Mucosa of stomach (tissue), 1 donor: ENCODE results near the gene PADI6.

Experiments
- H3K27me3 ChIP-seq: one replicate; pipeline ENCODE4 v1.7.0; 2013; ENCODE audit warnings: mild to moderate bottlenecking, low read length; ENCODE audit not compliant: control insufficient read depth, insufficient read depth
- H3K36me3 ChIP-seq: one replicate; pipeline ENCODE4 v1.7.0; 2013; ENCODE audit warnings: low read length; ENCODE audit not compliant: control insufficient read depth, insufficient read depth
- H3K4me1 ChIP-seq: one replicate; pipeline ENCODE4 v1.7.0; 2013; ENCODE audit warnings: mild to moderate bottlenecking, low read length; ENCODE audit not compliant: control insufficient read depth, insufficient read depth
- H3K4me3 ChIP-seq: one replicate; pipeline ENCODE4 v1.7.0; 2013; ENCODE audit warnings: low read length
- H3K9ac ChIP-seq: one replicate; pipeline ENCODE4 v1.7.0; 2013; ENCODE audit warnings: mild to moderate bottlenecking, low read length, moderate library complexity
- H3K9me3 ChIP-seq: one replicate; pipeline ENCODE4 v1.7.0; 2013; ENCODE audit warnings: mild to moderate bottlenecking, low read length, moderate library complexity; ENCODE audit not compliant: control insufficient read depth
- donor health status: Pancreatic carcinoma.

Gene PADI6

GRCh38 chr1:17427696-17428660, 56.0 kb downstream of the PADI6 start:
- H3K4me1 ChIP-seq, result peaks cover 11% of the 10 kb centered on the region
- peaks cover 12% of the 10 kb centered on the region for H3K36me3 ChIP-seq
- no peaks in the 10 kb centered on the region for H3K27me3 ChIP-seq
- no peaks in the 10 kb centered on the region for H3K9me3 ChIP-seq
- no peak overlapping the region for H3K4me3 ChIP-seq
- no peak overlapping the region for H3K9ac ChIP-seq

- no peak overlapping the region for H3K4me3 ChIP-seq
- no peaks in the 10 kb centered on the region for H3K9me3 ChIP-seq
- H3K4me1 ChIP-seq, result peaks cover 11% of the 10 kb centered on the region
- H3K9ac ChIP-seq, result no peak overlapping the region
- no peaks in the 10 kb centered on the region for H3K27me3 ChIP-seq
- peaks cover 5% of the 10 kb centered on the region for H3K36me3 ChIP-seq
Observed at GRCh38 chr1:17429183-17429582, 57.2 kb downstream of the PADI6 start.

GRCh38 chr1:17432412-17432811, 60.4 kb downstream of the PADI6 start:
- Histone ChIP-seq H3K4me1 (peaks cover 22% of the 10 kb centered on the region), H3K27me3 (no peaks in the 10 kb centered on the region), H3K9ac (no peak overlapping the region), H3K36me3 (no peaks in the 10 kb centered on the region), H3K9me3 (no peaks in the 10 kb centered on the region), H3K4me3 (no peak overlapping the region)

GRCh38 chr1:17433261-17433660, 61.3 kb downstream of the PADI6 start:
- no peaks in the 10 kb centered on the region for H3K27me3 ChIP-seq
- H3K36me3 ChIP-seq, result no peaks in the 10 kb centered on the region
- H3K9me3 ChIP-seq, result no peaks in the 10 kb centered on the region
- H3K4me1 ChIP-seq, result peaks cover 15% of the 10 kb centered on the region
- H3K4me3 ChIP-seq, result no peak overlapping the region
- no peak overlapping the region for H3K9ac ChIP-seq

GRCh38 chr1:17434016-17434415, 62.0 kb downstream of the PADI6 start:
- H3K4me1 ChIP-seq, result peaks cover 11% of the 10 kb centered on the region
- no peaks in the 10 kb centered on the region for H3K27me3 ChIP-seq
- H3K4me3 ChIP-seq, result no peak overlapping the region
- H3K36me3 ChIP-seq, result no peaks in the 10 kb centered on the region
- H3K9ac ChIP-seq, result no peak overlapping the region
- H3K9me3 ChIP-seq, result no peaks in the 10 kb centered on the region

GRCh38 chr1:17434601-17435000, 62.6 kb downstream of the PADI6 start:
- Histone ChIP-seq H3K27me3 (no peaks in the 10 kb centered on the region), H3K9me3 (no peaks in the 10 kb centered on the region), H3K4me1 (peaks cover 11% of the 10 kb centered on the region), H3K36me3 (no peaks in the 10 kb centered on the region), H3K9ac (no peak overlapping the region), H3K4me3 (no peak overlapping the region)

- Histone ChIP-seq H3K9ac (peak overlapping the region; percentile 52), H3K4me1 (peaks cover 28% of the 10 kb centered on the region), H3K9me3 (no peaks in the 10 kb centered on the region), H3K36me3 (no peaks in the 10 kb centered on the region), H3K4me3 (no peak overlapping the region), H3K27me3 (peaks cover 5% of the 10 kb centered on the region)
Observed at GRCh38 chr1:17436380-17437174, 64.6 kb downstream of the PADI6 start.

GRCh38 chr1:17437260-17437579, 65.2 kb downstream of the PADI6 start:
- H3K4me3 ChIP-seq, result no peak overlapping the region
- peaks cover 5% of the 10 kb centered on the region for H3K27me3 ChIP-seq
- no peaks in the 10 kb centered on the region for H3K36me3 ChIP-seq
- H3K9me3 ChIP-seq, result no peaks in the 10 kb centered on the region
- peak overlapping the region; percentile 52 for H3K9ac ChIP-seq
- H3K4me1 ChIP-seq, result peaks cover 32% of the 10 kb centered on the region

GRCh38 chr1:17437580-17438317, 65.8 kb downstream of the PADI6 start:
- Histone ChIP-seq H3K4me1 (peaks cover 32% of the 10 kb centered on the region), H3K36me3 (no peaks in the 10 kb centered on the region), H3K9ac (peak overlapping the region; percentile 85), H3K27me3 (peaks cover 5% of the 10 kb centered on the region), H3K4me3 (no peak overlapping the region), H3K9me3 (no peaks in the 10 kb centered on the region)

GRCh38 chr1:17438318-17439249, 66.6 kb downstream of the PADI6 start:
- Histone ChIP-seq H3K9ac (peak overlapping the region; percentile 85), H3K4me3 (peak overlapping the region; percentile 61), H3K4me1 (peaks cover 32% of the 10 kb centered on the region), H3K36me3 (no peaks in the 10 kb centered on the region), H3K9me3 (no peaks in the 10 kb centered on the region), H3K27me3 (peaks cover 5% of the 10 kb centered on the region)
